WTC11 (cell line): Measurements from ENCODE around the gene COX4I1. TPM values are rescaled to one million over a fixed set of nuclear protein-coding genes. Genes with fewer than 3 reads are reported as not detected.

Experiments
- ATAC-seq: fragments of 200-7000 bp; cut with Tn5 transposase; 2 replicates; pipeline ENCODE4 v1.10.0; 2021; ENCODE audit warnings: mild to moderate bottlenecking, moderate library complexity
- CTCF ChIA-PET: fragments of 300-600 bp; sonication (Branson Sonifier 250); formaldehyde crosslinking; loops from one replicate; lab custom pipeline; 2021; ENCODE audit warnings: antibody characterized with exemption; lab: Charles Lee
- POLR2A ChIA-PET: fragments of 350-600 bp; sonication (Branson Sonifier 250); formaldehyde crosslinking; loops from one replicate; lab custom pipeline; 2021; ENCODE audit warnings: antibody characterized with exemption; lab: Charles Lee
- DNase-seq: peaks from one replicate; pipeline ENCODE4 v3.0.0; 2021; ENCODE audit warnings: low spot score
- H3K27ac Mint-ChIP-seq: 2 replicates; pipeline ENCODE4 v1.8.0; 2021; ENCODE audit warnings: mixed read lengths
- H3K27me3 Mint-ChIP-seq: 2 replicates; pipeline ENCODE4 v1.8.0; 2021; ENCODE audit warnings: low read depth, mild to moderate bottlenecking, moderate library complexity, mixed read lengths
- H3K36me3 Mint-ChIP-seq: 2 replicates; pipeline ENCODE4 v1.8.0; 2021; ENCODE audit warnings: mixed read lengths
- H3K4me1 Mint-ChIP-seq: 2 replicates; pipeline ENCODE4 v1.8.0; 2022; ENCODE audit warnings: mixed read lengths
- H3K4me3 Mint-ChIP-seq: 2 replicates; pipeline ENCODE4 v1.8.0; 2021; ENCODE audit warnings: mild to moderate bottlenecking, moderate library complexity, mixed read lengths
- H3K9me3 Mint-ChIP-seq: 2 replicates; pipeline ENCODE4 v1.8.0; 2021; ENCODE audit warnings: mixed read lengths
- AR ChIP-seq: fragments of 250-450 bp; sonication (Bioruptor Pico); IDR thresholded peaks from 2 replicates; pipeline ENCODE4 v1.9.0; 2021; ENCODE audit warnings: mild to moderate bottlenecking
- CREB1 ChIP-seq: sonication (generic); formaldehyde crosslinking; IDR thresholded peaks from 2 replicates; pipeline ENCODE4 v1.8.0; 2023; ENCODE audit warnings: mild to moderate bottlenecking, missing genetic modification reagents
- E2F1 ChIP-seq: sonication (generic); formaldehyde crosslinking; IDR thresholded peaks from 2 replicates; pipeline ENCODE4 v1.8.0; 2022; ENCODE audit warnings: mild to moderate bottlenecking, missing genetic modification reagents
- FOXP1 ChIP-seq: sonication (generic); formaldehyde crosslinking; IDR thresholded peaks from 2 replicates; pipeline ENCODE4 v1.8.0; 2022; ENCODE audit warnings: missing genetic modification reagents, mild to moderate bottlenecking, moderate library complexity, borderline replicate concordance
- GABPB1 ChIP-seq: sonication (generic); formaldehyde crosslinking; IDR thresholded peaks from 2 replicates; pipeline ENCODE4 v1.8.1; 2023; ENCODE audit warnings: mild to moderate bottlenecking, missing genetic modification reagents
- IRF1 ChIP-seq: sonication (generic); formaldehyde crosslinking; IDR thresholded peaks from 2 replicates; pipeline ENCODE4 v1.8.0; 2023; ENCODE audit warnings: missing genetic modification reagents
- MLX ChIP-seq: sonication (generic); formaldehyde crosslinking; IDR thresholded peaks from 2 replicates; pipeline ENCODE4 v1.8.1; 2023; ENCODE audit warnings: mild to moderate bottlenecking, missing genetic modification reagents, moderate library complexity
- RELA ChIP-seq: sonication (generic); formaldehyde crosslinking; IDR thresholded peaks from 2 replicates; pipeline ENCODE4 v1.8.1; 2022; ENCODE audit warnings: missing genetic modification reagents, mild to moderate bottlenecking, borderline replicate concordance
- SP1 ChIP-seq: sonication (generic); formaldehyde crosslinking; conservative IDR thresholded peaks from 2 replicates; pipeline ENCODE4 v1.8.1; 2022; ENCODE audit warnings: missing genetic modification reagents
- TEAD1 ChIP-seq: sonication (generic); formaldehyde crosslinking; IDR thresholded peaks from 2 replicates; pipeline ENCODE4 v1.8.0; 2022; ENCODE audit warnings: mild to moderate bottlenecking, missing genetic modification reagents
- TP53 ChIP-seq: sonication (generic); formaldehyde crosslinking; IDR thresholded peaks from 2 replicates; pipeline ENCODE4 v1.8.1; 2023; ENCODE audit warnings: mild to moderate bottlenecking, missing genetic modification reagents
- USF1 ChIP-seq: sonication (generic); formaldehyde crosslinking; IDR thresholded peaks from 2 replicates; pipeline ENCODE4 v1.8.0; 2022; ENCODE audit warnings: mild to moderate bottlenecking, missing genetic modification reagents
- ZBTB21 ChIP-seq: sonication (generic); formaldehyde crosslinking; IDR thresholded peaks from 2 replicates; pipeline ENCODE4 v1.8.1; 2023; ENCODE audit warnings: mild to moderate bottlenecking, missing genetic modification reagents, borderline replicate concordance
- ZNF121 ChIP-seq: sonication (generic); formaldehyde crosslinking; IDR thresholded peaks from 2 replicates; pipeline ENCODE4 v1.8.0; 2023; ENCODE audit warnings: missing genetic modification reagents
- ZNF263 ChIP-seq: sonication (generic); formaldehyde crosslinking; IDR thresholded peaks from 2 replicates; pipeline ENCODE4 v1.8.1; 2022; ENCODE audit warnings: low read depth, mild to moderate bottlenecking, moderate library complexity, missing genetic modification reagents
- total RNA-seq: library from RNA; stranded (reverse); gene quantifications from 3 replicates; pipeline ENCODE4 v1.2.3, GENCODE V29; 2021
- TF ChIP-seq, protein P1 (sequence below): sonication (generic); formaldehyde crosslinking; IDR thresholded peaks from 2 replicates; pipeline ENCODE4 v1.8.0; 2022; ENCODE audit warnings: missing genetic modification reagents
- TF ChIP-seq, protein P2 (sequence below): sonication (generic); formaldehyde crosslinking; IDR thresholded peaks from 2 replicates; pipeline ENCODE4 v1.8.1; 2022; ENCODE audit warnings: low read depth, missing genetic modification reagents, borderline replicate concordance

Gene COX4I1
- total RNA-seq, 1 experiment from 2014 or later, result 618 TPM

DNA sequence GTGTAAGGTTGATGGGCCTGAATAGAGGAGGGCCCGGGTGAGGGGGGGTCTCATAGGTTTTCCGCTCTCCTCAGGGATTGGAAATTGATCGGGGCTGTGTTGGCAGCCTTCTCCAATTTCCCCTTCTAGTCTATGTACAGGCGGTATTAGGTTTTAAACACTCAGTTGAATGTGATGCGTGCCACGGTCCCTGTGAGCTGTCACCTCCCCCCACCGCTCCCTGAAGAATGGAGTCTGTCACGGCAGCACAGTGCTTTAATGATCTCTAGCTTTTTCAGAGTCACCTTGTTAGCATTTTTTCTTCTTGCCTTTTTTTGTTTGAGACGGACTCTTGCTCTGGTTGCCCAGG lies 800 bp downstream of the COX4I1 start (continued):
- TF ChIP-seq, protein P1, sequence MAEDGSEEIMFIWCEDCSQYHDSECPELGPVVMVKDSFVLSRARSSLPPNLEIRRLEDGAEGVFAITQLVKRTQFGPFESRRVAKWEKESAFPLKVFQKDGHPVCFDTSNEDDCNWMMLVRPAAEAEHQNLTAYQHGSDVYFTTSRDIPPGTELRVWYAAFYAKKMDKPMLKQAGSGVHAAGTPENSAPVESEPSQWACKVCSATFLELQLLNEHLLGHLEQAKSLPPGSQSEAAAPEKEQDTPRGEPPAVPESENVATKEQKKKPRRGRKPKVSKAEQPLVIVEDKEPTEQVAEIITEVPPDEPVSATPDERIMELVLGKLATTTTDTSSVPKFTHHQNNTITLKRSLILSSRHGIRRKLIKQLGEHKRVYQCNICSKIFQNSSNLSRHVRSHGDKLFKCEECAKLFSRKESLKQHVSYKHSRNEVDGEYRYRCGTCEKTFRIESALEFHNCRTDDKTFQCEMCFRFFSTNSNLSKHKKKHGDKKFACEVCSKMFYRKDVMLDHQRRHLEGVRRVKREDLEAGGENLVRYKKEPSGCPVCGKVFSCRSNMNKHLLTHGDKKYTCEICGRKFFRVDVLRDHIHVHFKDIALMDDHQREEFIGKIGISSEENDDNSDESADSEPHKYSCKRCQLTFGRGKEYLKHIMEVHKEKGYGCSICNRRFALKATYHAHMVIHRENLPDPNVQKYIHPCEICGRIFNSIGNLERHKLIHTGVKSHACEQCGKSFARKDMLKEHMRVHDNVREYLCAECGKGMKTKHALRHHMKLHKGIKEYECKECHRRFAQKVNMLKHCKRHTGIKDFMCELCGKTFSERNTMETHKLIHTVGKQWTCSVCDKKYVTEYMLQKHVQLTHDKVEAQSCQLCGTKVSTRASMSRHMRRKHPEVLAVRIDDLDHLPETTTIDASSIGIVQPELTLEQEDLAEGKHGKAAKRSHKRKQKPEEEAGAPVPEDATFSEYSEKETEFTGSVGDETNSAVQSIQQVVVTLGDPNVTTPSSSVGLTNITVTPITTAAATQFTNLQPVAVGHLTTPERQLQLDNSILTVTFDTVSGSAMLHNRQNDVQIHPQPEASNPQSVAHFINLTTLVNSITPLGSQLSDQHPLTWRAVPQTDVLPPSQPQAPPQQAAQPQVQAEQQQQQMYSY (CRISPR knock-in tag), result no peak
- no peak for TF ChIP-seq TEAD1
- TF ChIP-seq E2F1 (CRISPR knock-in tag), result no peak
- no peak for TF ChIP-seq RELA (CRISPR knock-in tag)
- no peak for TF ChIP-seq ZNF121 (CRISPR knock-in tag)
- TF ChIP-seq FOXP1, result no peak
- no peak for TF ChIP-seq TP53 (CRISPR knock-in tag)
- TF ChIP-seq SP1 (CRISPR knock-in tag), result no peak
- no peak for TF ChIP-seq IRF1
- no peak for TF ChIP-seq ZBTB21 (CRISPR knock-in tag)
- no peak for TF ChIP-seq AR (CRISPR knock-in tag)
- no peak for TF ChIP-seq ZNF263 (CRISPR knock-in tag)

- TF ChIP-seq, protein P2, sequence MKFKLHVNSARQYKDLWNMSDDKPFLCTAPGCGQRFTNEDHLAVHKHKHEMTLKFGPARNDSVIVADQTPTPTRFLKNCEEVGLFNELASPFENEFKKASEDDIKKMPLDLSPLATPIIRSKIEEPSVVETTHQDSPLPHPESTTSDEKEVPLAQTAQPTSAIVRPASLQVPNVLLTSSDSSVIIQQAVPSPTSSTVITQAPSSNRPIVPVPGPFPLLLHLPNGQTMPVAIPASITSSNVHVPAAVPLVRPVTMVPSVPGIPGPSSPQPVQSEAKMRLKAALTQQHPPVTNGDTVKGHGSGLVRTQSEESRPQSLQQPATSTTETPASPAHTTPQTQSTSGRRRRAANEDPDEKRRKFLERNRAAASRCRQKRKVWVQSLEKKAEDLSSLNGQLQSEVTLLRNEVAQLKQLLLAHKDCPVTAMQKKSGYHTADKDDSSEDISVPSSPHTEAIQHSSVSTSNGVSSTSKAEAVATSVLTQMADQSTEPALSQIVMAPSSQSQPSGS (CRISPR knock-in tag), result no peak
- no peak for TF ChIP-seq MLX
- TF ChIP-seq GABPB1 (CRISPR knock-in tag), result no peak
- no peak for TF ChIP-seq CREB1 (CRISPR knock-in tag)
- no peak for TF ChIP-seq USF1
- TF ChIP-seq, all 79 proteins: peak for 0
- peaks cover 16% of the 10 kb centered on the region for H3K4me1 Mint-ChIP-seq
- no peaks in the 10 kb centered on the region for H3K9me3 Mint-ChIP-seq
- DNase-seq (no peak), ATAC-seq (no peak)
- POLR2A ChIA-PET, result no interaction called here
- no peak overlapping the region for H3K4me3 Mint-ChIP-seq
- peak overlapping the region; percentile 64 for H3K27ac Mint-ChIP-seq
- H3K36me3 Mint-ChIP-seq, result peaks cover 59% of the 10 kb centered on the region
- H3K27me3 Mint-ChIP-seq, result no peaks in the 10 kb centered on the region
- CTCF ChIA-PET, result no interaction called here
Observed at GRCh38 chr16:85803570-85803969, 4.1 kb downstream of the COX4I1 start.
